GM19324 (cell line): ENCODE measurements around the gene MRPL37.

Experiments
- ATAC-seq: cut with Tn5 transposase; IDR thresholded peaks from one replicate; pipeline ENCODE4 v1.9.1; 2021; ENCODE audit warnings: mild to moderate bottlenecking, moderate library complexity; ENCODE audit not compliant: unreplicated experiment, low FRiP score

Gene MRPL37

GRCh38 chr1:54259546-54260140, 59.7 kb downstream of the MRPL37 start:
- ATAC-seq: no peak

GRCh38 chr1:54260810-54261209, 60.8 kb downstream of the MRPL37 start:
- ATAC-seq: no peak

- ATAC-seq: no peak
Measured at GRCh38 chr1:54262244-54262643, 62.3 kb downstream of the MRPL37 start.

GRCh38 chr1:54263601-54264226, 63.7 kb downstream of the MRPL37 start:
- no peak for ATAC-seq

GRCh38 chr1:54265126-54265525, 65.2 kb downstream of the MRPL37 start:
- no peak for ATAC-seq

- no peak for ATAC-seq
Measured at GRCh38 chr1:54265659-54266058, 65.7 kb downstream of the MRPL37 start.

- ATAC-seq: no peak
Measured at GRCh38 chr1:54266195-54266594, 66.2 kb downstream of the MRPL37 start.

GRCh38 chr1:54266908-54267307, 66.9 kb downstream of the MRPL37 start:
- no peak for ATAC-seq
